ENCODE data around the gene SERGEF.

SERGEF gene

GRCh38 chr11:17855531-17856290 is 157.1 kb downstream of the SERGEF start:
- FAIRE-seq, result no peak

GRCh38 chr11:17853280-17853679 is 159.6 kb downstream of the SERGEF start:
- no peak for FAIRE-seq

- FAIRE-seq, result no peak
Measured at GRCh38 chr11:17852246-17852645, 160.6 kb downstream of the SERGEF start.

GRCh38 chr11:17851697-17852096 is 161.2 kb downstream of the SERGEF start:
- FAIRE-seq, result no peak

GRCh38 chr11:17850336-17850735 is 162.5 kb downstream of the SERGEF start:
- no peak for FAIRE-seq

- no peak for FAIRE-seq
Measured at GRCh38 chr11:17848715-17849114, 164.1 kb downstream of the SERGEF start.

- FAIRE-seq, result no peak
Measured at GRCh38 chr11:17846852-17847453, 165.9 kb downstream of the SERGEF start.

GRCh38 chr11:17845431-17845881 is 167.4 kb downstream of the SERGEF start:
- no peak for FAIRE-seq

- FAIRE-seq, result no peak
Measured at GRCh38 chr11:17840101-17840548, 172.7 kb downstream of the SERGEF start.

GRCh38 chr11:17839450-17839849 is 173.4 kb downstream of the SERGEF start:
- FAIRE-seq, result no peak

- no peak for FAIRE-seq
Measured at GRCh38 chr11:17838102-17838501, 174.7 kb downstream of the SERGEF start.

GRCh38 chr11:17831883-17832282 is 181.0 kb downstream of the SERGEF start:
- FAIRE-seq, result no peak

GRCh38 chr11:17831228-17831627 is 181.6 kb downstream of the SERGEF start:
- FAIRE-seq, result no peak

GRCh38 chr11:17828311-17828751 is 184.5 kb downstream of the SERGEF start:
- FAIRE-seq, result no peak

GRCh38 chr11:17827006-17827405 is 185.8 kb downstream of the SERGEF start:
- no peak for FAIRE-seq

- FAIRE-seq, result no peak
Measured at GRCh38 chr11:17822401-17822781, 190.5 kb downstream of the SERGEF start.

GRCh38 chr11:17821648-17822400 is 191.0 kb downstream of the SERGEF start:
- no peak for FAIRE-seq

GRCh38 chr11:17816232-17816931 is 196.5 kb downstream of the SERGEF start:
- no peak for FAIRE-seq

- no peak for FAIRE-seq
Measured at GRCh38 chr11:17814546-17814945, 198.3 kb downstream of the SERGEF start.

GRCh38 chr11:17813391-17814059 is 199.3 kb downstream of the SERGEF start:
- no peak for FAIRE-seq

- no peak for FAIRE-seq
Measured at GRCh38 chr11:17812865-17813187, 200.0 kb downstream of the SERGEF start.

- no peak for FAIRE-seq
Measured at GRCh38 chr11:17812091-17812864, 200.6 kb downstream of the SERGEF start.

Data from endometrium (tissue), 2 donors.